SW 1271 (cell line): ENCODE measurements around the gene TMEM134.
A peak's percentile ranks its signal among the peaks of the same experiment; 100 is the strongest.
"Not testable (repeated sequence)": the region's sequence is repeated elsewhere in the genome, so short reads cannot be mapped to it uniquely, and the experiment has no call there.

Experiments
- DNase-seq, 2 experiments: peaks; one replicate each; lab custom pipeline; 2025; lab: John Stamatoyannopoulos, UW

Gene TMEM134

DNA sequence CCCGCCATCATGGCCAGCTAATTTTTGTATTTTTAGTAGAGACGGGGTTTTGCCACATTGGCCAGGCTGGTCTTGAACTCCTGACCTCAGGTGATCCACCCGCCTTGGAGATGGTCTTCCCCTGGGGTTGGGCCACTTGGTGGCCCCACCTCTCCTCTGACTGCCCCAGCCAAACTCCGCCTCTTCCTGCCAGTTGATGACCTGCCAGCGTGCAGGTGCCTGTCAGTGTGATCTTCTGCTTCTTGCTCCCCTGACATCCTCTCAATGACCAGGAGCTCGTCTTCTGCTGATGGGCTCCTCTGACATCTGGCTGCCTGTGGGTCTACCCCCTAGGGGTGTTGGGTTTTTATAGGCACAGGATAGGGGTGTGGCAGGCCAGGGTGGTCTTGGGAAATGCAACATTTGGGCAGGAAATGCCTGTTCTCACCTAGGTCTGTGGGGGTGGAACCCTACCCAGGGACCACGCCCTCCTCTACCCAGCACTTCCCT lies 16.9 kb upstream of the TMEM134 start:
- DNase-seq: not testable (repeated sequence)

DNA sequence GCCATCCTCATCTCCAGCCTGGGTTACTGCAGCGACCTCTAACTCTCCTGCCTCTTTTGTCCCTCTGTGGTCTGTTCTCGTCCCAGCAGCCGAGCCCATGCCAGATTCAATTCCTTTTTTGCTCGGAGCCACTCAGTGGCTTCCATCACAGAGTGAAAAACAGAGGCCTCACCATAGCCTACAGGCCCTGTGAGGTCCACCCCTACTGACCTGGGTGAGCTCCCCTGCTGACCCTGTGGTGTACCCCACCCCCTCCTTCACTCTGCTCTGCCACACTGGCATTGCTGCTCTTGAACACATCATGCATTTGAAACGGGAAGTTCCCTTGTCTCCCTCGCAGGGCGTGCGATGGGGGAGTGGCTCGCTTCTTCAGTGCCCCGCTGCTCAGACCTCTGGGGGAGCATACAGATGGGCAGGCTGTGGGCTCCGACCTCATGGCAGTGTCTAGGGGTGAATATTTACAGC lies 15.8 kb upstream of the TMEM134 start:
- no peak for DNase-seq

DNA sequence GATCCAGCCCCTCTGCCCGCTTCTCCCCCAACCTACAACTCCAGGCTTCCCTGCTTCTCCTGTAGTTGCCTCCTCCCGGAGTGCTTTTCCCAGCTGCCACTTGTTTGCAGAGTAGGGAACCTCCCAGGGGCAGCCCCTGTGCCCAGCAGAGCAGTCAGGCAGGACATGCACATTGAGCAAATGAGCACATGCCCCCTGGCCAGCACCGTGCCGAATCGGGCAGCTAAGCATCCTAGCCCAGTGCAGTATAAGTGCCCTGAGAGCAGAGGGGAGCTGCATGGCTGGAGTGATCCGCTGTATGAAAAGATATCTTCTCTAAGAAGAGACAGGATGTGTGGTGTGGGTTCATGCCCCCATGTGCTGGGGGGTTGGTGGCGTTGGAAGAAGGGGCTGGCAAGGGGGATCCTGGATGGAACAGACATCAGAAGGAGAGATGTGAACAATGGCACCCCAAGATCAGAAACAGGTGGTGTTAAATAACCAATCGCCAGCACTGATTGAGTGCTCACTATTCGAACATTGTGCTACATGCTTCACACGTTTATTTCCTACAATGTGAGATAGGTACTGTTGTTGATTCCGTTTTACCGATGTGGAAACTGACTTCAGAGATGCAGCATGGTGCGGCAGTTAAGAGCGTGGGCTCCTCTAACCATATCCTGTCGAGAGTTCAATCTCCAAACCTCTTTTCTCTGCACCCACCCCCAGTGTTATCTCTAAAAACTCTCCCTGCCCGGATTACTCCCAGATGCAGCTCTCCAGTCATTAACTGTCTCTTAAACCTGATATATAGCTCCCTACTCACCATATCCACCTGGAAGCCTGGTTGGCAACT lies 15.0 kb upstream of the TMEM134 start:
- DNase-seq: no peak

DNA sequence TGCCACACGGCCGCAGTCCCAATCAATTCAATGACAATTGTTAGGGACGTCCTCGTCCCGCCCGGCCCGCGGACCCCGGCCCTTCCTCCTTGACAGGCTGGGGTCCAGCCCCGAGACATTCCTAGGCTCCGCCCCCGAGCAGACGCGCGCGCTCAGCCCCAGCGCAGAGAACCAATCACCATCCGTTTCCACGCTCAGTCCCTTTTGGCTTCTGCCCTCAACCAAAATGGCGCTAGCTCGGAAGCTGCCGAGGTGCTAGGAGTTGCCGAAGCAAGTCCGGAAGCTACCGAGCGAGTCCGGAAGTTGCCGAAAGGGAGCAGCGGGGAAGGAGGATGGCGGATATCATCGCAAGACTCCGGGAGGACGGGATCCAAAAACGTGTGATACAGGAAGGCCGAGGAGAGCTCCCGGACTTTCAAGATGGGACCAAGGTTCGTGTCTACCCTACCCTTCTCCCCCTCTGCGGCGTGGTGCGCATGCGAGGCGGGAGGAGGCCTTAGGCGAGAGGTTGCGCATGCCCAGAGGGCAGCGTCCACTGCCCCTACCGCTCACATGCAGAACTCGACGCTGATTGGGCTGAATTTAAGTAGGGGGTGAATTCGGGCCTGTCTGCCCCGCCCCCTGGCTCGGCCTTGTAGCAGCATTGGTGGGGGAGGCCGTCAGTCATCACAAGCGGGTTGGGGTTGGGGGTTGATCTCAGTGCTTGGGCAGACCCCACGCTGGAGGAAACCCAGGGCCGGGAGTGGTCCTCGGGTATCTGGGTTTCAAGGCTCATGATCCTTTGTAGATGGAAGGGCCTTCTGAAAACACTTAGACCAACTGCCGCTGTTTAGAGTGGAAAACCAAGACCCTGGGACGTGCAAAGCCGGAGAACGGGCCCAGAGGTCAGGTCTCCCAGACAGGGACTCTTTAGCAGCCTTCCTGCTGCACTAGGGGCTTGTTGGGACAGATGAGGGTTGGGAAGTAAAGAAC lies 14.1 kb upstream of the TMEM134 start, which contains the start of gene AIP:
AIP (plus strand) TSS at position 200 of the 972 bp plus-strand sequence; CDS start at position 333, 133 bp downstream.
- peak; percentile 97 to 98 for DNase-seq

DNA sequence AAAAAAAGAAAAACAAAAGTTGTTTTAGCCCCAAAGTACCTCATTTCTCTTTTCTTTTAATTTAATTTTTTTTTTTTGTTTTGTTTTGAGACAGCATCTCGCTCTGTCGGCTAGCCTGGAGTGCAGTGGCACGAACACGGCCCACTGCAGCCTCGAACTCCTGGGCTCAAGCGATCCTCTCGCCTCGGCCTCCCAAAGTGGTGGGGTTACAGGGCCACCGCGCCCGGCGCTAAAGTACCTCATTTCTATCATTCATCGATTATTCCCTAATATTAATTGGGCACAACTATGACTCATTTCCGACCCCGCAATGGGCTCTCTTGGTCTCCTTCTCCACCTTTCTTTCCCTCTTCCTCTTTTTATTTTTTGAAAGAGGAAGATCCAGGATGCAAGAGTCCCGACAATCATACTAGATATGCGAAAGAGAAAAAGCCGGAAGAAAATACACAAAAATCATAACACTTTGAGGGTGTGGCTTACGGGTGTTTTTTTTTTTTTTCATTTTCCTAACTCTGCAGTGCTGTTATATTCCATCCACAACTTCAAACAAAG lies 13.3 kb upstream of the TMEM134 start:
- peak in 1 of 2 experiments; percentile 78 for DNase-seq

DNA sequence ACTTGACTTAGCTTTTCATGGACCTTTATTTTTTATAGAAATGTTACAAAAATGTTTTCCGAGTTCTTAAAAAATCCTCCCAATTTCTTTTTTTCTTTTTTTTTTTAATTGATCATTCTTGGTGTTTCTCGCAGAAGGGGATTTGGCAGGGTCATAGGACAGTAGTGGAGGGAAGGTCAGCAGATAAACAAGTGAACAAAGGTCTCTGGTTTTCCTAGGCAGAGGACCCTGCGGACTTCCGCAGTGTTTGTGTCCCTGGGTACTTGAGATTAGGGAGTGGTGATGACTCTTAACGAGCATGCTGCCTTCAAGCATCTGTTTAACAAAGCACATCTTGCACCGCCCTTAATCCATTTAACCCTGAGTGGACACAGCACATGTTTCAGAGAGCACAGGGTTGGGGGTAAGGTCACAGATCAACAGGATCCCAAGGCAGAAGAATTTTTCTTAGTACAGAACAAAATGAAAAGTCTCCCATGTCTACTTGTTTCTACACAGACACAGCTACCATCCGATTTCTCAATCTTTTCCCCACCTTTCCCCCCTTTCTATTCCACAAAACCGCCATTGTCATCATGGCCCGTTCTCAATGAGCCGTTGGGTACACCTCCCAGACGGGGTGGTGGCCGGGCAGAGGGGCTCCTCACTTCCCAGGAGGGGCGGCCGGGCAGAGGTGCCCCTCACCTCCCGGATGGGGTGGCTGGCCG lies 8.4 kb upstream of the TMEM134 start:
- not testable (repeated sequence) for DNase-seq

DNA sequence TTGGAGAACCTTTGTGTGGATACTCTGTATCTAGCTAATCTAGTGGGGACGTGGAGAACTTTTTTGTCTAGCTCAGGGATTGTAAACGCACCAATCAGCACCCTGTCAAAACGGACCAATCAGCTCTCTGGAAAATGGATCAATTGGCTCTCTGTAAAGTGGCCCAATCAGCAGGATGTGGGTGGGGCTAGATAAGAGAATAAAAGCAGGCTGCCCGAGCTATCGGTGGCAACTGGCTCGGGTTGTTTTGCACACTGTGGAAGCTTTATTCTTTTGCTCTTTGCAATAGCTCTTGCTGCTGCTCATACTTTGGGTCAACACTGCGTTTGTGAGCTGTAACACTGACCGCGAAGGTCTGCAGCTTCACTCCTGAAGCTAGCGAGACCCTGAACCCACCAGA lies 7.6 kb upstream of the TMEM134 start:
- not testable (repeated sequence) for DNase-seq

DNA sequence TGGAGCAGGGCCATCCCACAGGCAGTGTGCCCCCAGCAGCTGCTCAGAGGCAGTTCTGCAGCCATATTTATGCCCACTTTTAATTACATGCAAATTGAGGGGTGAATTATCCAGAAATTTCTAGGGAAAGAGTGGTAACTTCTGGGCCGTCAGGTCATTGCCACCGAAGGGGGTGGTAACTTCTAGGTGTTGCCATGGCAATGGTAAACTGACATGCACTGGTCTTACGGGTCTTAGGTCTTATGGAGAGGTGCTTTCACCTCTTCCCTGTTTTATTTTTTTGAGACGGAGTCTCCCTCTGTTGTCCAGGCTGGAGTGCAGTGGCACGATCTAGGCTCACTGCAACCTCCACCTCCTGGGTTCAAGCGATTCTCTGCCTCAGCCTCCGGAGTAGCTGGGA lies 3.8 kb upstream of the TMEM134 start:
- DNase-seq: no peak

DNA sequence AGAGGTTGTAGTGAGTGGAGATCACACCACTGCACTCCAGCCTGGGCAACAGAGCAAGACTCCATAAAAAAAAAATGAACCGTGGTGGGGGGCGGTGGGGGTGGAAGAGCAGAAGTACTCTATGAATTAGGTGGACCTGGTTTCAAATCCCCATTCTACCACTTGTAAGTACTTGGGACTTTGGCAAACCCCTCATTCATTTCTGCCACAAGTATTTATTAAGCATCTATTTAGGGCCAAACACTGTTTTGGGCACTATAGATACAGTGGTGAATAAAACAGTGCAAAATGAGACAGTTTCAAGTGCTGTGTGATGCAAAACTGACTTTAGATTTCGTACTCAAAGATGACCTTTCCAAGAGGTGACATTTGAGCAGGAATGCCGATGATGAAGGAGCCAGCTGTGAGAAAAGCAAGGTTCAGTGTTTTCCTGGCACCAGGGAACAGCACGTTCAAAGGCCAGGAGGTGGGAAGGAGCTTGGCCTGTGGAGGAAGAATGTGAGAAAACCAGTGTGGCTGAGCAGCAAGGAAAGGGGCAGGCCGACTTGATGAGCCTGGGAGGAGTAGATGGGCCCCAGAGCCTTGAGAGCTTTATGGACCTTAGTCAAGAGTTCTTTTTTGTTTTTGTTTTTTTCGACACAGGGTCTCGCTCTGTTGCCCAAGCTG lies 1.4 kb upstream of the TMEM134 start:
- no peak for DNase-seq

DNA sequence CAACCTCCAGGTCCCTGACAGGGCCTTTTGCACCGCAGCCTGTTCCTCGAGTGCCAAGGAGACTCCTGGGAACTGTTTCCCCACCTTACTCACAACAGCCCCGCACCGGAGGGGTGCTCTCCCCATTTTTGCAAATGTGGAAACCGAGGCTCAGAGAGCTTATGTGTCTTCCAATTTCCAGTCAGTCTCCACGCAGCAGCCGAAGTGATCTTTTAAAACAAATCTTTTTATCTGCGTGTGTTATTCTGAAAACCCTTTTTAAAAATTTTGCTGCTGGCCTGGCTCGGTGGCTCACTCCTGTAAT lies 409 bp upstream of the TMEM134 start:
- DNase-seq: no peak

DNA sequence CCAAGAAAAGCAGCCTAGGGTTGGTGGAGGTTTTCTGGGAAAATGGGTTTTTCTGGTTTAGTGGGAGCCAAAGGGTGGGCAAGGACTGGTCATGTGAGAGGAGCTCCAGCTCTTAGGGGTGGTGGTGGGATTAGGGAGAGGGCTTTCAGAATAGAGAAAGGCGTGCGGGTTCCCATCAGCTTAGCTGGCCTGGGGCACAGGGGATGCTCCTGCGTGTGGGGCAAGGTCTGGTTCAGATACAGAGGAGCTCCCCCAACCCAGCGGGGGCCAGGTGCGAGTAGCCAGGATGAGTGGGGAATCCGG lies 644 bp downstream of the TMEM134 start:
- no peak for DNase-seq

DNA sequence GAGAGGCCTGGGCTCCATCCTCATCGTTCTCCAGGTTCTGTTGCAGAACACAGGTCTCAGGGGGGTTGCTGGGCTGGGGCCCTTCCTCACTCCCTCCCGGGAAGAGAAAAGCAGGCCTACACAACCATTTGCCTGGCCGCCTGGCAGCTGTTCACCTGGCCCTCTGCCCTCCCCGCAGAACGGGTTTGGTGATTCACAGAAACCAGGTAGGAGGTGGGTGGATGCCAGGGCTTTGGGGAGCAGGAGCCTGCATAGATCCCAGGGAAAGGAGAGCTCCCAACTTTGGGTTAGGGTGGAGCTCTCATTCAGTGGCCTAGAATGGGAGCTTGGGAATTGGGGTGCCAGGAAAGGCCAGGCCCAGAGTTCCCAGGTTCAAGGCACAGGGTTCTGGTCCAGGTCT lies 995 bp downstream of the TMEM134 start:
- DNase-seq: no peak

DNA sequence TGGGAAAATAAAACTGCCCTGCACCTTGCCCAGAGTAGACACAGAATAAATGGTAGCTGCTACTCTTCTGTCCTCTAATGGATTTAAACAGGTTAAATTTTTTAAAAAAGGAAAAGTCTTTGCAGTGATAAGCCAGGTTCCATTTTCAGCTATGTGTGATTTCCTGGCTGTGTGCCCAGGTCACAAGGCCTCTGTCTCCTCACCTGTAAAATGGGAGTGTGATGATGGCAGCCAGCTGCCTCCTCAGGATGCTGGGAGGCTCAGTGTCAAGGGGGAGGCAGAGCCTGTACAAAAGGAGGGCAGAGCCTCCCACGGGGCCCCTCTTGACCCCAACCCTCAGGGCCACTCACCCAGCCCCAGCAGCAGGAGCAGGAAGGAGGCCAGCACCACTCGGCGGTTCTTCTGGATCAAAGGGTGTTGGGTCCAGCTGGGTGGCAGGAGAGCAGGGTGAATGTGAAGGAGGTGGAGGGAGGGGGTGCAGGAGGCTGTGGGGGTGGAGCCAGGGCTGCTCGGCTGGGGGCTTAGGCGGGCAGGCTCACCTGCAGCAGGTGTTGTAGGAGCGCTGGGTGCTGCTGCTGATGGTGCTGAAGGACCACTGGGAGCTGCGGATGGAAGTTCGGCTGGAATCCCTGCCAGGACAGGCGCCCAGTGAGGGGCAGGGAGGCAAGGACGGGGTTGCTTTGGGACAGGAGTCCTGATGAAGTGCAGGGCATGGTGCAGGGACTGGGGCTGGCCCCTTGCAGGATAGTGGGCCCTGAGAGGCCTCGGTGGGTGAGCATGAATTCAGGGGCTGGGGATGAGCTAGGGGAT lies 1.9 kb downstream of the TMEM134 start:
- no peak for DNase-seq

DNA sequence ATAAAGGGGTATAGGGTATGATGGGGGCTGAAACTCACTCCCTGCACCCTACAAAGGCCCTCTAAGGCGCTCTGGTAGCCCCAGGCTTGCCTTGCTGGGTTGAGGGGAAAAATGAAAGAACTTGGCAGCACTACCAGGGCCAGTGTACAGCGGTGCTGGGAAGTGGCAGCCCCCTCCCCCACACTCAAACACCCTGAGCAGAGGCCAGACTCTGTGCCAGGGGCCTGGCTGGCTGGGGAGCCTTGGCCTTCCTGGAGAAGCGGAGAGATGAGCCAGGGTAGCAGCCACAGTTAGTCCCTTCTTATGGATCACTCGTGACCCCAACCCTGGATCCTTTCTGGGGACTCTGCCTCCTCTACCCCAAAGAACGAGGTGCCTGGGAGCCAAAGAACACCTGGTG lies 2.7 kb downstream of the TMEM134 start:
- DNase-seq: no peak

DNA sequence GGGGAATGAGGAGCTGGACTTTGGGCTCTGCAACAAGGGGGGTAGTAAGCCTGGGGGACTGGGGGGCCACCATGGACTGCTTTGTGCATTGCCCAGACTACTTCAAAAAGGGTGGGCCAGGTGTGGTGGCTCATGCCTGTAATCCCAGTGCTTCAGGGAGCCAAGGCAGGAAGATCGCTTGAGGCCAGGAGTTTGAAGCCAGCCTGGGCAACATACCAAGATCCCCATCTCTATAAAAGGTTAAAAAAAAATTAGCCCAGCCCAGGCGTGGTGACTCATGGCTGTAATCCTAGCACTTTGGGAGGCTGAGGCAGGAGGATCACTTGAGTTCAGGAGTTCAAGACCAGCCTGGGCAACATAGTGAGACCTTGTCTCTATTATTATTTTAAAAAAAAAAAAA lies 3.5 kb downstream of the TMEM134 start:
- not testable (repeated sequence) for DNase-seq

DNA sequence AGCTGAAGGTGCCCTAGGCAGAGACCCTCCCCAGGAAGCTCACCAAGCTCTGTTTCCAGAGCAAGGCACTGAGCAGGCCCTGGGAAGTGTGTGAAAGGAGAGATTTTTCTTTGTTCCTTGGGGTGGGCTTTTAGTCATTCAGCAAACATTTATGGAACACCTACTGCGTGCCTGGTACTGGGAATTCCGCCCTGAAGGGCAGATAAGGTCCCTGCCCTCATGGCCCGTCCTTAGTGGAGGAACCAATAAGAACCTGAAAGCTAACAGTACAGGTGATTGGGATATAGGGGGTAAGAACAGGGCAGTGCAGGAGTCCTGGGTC lies 3.9 kb downstream of the TMEM134 start:
- DNase-seq: no peak

DNA sequence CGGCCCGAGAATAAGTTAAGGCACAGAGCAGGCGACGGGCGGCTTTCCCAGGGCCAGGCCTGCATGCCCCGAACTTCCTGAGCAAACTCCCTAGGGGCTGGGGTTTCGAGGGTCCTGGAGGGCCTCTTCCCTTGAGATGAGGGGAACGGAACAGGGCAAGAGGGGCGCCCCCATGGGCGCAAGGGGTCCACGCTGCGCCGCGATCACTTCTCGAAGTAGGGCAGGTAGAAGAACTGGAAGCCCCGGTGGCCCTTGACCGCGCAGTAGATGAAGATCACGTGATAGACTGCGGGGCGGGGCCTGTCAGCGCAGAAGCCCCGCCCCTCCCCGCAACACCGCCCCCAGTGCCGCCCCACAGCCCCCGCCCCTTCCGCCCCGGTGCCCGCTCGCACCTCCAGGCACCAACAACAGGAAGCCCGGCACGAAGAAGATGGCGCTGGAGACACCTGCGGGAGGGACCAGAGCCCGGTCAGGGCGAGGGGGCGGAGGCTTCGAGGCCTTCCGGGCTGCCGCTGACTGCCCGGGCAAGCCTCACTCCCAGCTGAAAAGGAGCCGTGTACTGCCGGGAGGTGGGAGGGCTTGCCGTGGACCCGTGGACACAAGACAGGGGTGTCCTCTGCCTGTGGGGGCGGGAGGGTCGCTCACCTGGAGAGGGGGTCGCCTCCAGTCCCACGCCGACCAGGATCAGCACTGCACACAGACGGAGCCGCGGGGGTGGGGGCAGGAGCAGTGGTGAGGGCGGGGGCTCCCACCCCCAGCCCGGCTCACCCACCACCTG lies 4.5 kb downstream of the TMEM134 start:
- peak; percentile 85 to 89 for DNase-seq

DNA sequence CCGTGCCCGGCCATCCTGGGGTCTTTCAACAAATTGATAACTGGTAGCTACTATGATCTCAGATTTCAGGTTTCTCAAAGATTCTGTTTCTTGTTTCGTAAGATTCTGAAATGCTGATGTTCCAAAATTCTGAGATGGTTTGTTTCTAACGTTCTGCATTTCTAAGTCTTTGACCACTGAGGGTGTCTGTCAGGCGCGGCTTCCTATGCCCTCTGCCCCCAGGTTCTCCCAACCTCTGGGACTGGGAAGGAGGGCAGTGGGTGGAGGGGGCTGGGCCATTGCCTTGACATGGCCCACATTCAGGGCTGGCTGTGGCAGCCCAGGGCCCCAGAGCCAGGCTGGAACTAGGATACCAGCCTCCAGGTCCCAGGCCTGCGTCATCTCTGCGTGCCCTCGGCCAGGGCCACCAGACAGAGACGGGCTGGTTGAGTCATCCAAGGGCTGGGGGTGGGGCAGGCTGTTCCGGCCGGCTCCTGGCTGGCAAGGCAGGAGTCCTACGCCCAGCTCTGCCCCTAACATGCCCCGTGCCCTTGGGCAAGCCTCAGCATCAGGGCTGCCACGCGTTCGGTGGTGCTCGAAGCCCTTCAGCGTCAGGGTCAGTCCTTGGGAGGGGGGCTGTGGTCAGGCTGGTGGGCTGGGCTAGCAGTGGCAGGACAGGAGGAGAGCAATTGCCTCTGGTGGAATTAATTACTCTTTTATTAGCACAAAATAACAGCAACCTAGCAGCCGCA lies 5.2 kb downstream of the TMEM134 start:
- DNase-seq: peak; percentile 64 to 81

DNA sequence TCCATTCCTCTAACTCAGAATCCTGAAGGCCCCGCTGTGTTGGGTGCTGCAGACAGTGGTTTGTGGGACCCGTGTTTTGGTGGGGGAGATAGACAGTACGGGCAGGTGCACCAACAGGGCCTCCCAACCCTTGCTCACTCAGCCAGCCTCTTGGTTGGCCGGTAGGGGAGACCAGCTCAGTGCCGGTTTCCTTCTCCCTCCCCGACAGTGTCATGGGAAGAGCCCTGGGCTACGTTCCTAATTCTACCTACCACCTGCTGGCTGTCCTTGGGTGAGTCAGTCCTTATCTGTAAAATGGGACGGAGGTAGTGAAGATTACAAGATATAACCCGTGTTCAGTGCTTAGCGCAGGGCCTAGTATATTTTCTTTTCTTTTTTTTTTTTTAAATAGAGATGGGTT lies 5.9 kb downstream of the TMEM134 start:
- no peak for DNase-seq
